ENCODE data around the gene CCDC32. TPM values are rescaled to one million over a fixed set of nuclear protein-coding genes. Genes with fewer than 3 reads are reported as not detected.

The CCDC32 gene
- total and polyA plus RNA-seq, 2 of the 8 experiments (the other 6 are each of a cell fraction or from before 2014, with no cell fraction given), result 8.9 to 12.1 TPM

- TF ChIP-seq, protein P1, sequence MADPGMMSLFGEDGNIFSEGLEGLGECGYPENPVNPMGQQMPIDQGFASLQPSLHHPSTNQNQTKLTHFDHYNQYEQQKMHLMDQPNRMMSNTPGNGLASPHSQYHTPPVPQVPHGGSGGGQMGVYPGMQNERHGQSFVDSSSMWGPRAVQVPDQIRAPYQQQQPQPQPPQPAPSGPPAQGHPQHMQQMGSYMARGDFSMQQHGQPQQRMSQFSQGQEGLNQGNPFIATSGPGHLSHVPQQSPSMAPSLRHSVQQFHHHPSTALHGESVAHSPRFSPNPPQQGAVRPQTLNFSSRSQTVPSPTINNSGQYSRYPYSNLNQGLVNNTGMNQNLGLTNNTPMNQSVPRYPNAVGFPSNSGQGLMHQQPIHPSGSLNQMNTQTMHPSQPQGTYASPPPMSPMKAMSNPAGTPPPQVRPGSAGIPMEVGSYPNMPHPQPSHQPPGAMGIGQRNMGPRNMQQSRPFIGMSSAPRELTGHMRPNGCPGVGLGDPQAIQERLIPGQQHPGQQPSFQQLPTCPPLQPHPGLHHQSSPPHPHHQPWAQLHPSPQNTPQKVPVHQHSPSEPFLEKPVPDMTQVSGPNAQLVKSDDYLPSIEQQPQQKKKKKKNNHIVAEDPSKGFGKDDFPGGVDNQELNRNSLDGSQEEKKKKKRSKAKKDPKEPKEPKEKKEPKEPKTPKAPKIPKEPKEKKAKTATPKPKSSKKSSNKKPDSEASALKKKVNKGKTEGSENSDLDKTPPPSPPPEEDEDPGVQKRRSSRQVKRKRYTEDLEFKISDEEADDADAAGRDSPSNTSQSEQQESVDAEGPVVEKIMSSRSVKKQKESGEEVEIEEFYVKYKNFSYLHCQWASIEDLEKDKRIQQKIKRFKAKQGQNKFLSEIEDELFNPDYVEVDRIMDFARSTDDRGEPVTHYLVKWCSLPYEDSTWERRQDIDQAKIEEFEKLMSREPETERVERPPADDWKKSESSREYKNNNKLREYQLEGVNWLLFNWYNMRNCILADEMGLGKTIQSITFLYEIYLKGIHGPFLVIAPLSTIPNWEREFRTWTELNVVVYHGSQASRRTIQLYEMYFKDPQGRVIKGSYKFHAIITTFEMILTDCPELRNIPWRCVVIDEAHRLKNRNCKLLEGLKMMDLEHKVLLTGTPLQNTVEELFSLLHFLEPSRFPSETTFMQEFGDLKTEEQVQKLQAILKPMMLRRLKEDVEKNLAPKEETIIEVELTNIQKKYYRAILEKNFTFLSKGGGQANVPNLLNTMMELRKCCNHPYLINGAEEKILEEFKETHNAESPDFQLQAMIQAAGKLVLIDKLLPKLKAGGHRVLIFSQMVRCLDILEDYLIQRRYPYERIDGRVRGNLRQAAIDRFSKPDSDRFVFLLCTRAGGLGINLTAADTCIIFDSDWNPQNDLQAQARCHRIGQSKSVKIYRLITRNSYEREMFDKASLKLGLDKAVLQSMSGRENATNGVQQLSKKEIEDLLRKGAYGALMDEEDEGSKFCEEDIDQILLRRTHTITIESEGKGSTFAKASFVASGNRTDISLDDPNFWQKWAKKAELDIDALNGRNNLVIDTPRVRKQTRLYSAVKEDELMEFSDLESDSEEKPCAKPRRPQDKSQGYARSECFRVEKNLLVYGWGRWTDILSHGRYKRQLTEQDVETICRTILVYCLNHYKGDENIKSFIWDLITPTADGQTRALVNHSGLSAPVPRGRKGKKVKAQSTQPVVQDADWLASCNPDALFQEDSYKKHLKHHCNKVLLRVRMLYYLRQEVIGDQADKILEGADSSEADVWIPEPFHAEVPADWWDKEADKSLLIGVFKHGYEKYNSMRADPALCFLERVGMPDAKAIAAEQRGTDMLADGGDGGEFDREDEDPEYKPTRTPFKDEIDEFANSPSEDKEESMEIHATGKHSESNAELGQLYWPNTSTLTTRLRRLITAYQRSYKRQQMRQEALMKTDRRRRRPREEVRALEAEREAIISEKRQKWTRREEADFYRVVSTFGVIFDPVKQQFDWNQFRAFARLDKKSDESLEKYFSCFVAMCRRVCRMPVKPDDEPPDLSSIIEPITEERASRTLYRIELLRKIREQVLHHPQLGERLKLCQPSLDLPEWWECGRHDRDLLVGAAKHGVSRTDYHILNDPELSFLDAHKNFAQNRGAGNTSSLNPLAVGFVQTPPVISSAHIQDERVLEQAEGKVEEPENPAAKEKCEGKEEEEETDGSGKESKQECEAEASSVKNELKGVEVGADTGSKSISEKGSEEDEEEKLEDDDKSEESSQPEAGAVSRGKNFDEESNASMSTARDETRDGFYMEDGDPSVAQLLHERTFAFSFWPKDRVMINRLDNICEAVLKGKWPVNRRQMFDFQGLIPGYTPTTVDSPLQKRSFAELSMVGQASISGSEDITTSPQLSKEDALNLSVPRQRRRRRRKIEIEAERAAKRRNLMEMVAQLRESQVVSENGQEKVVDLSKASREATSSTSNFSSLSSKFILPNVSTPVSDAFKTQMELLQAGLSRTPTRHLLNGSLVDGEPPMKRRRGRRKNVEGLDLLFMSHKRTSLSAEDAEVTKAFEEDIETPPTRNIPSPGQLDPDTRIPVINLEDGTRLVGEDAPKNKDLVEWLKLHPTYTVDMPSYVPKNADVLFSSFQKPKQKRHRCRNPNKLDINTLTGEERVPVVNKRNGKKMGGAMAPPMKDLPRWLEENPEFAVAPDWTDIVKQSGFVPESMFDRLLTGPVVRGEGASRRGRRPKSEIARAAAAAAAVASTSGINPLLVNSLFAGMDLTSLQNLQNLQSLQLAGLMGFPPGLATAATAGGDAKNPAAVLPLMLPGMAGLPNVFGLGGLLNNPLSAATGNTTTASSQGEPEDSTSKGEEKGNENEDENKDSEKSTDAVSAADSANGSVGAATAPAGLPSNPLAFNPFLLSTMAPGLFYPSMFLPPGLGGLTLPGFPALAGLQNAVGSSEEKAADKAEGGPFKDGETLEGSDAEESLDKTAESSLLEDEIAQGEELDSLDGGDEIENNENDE (IDR thresholded peaks at IDR 0.05; ENCODE audit: insufficient replicate concordance, low read length), result no peak
- TF ChIP-seq YY1 (IDR thresholded peaks at IDR 0.05; ENCODE audit: low read depth, low read length) (no peak), KDM1A (IDR thresholded peaks at IDR 0.05; ENCODE audit: borderline replicate concordance, low read length) (no peak), CHD2 (IDR thresholded peaks at IDR 0.05; ENCODE audit: low read length) (no peak), EZH2 (IDR thresholded peaks at IDR 0.05; ENCODE audit: low read depth, low read length, severe bottlenecking) (no peak), TAF1 (IDR thresholded peaks at IDR 0.05; ENCODE audit: low read depth, low read length) (no peak), SAP30 (IDR thresholded peaks at IDR 0.05; ENCODE audit: insufficient read depth, insufficient replicate concordance, low read length) (peak; percentile 41), CREB1 (IDR thresholded peaks at IDR 0.05) (0 out of 2 replicates have a peak, but pooled peaks have one; percentile 17), SP1 (IDR thresholded peaks at IDR 0.05; ENCODE audit: low read depth, low read length) (no peak), BACH1 (IDR thresholded peaks at IDR 0.05; ENCODE audit: low read length) (no peak), RFX5 (IDR thresholded peaks at IDR 0.05; ENCODE audit: borderline replicate concordance, low read depth, low read length) (no peak), SIRT6 (IDR thresholded peaks at IDR 0.05; ENCODE audit: low read length) (no peak), NANOG (IDR thresholded peaks at IDR 0.05; ENCODE audit: insufficient read depth, low read depth, low read length, poor library complexity, severe bottlenecking) (no peak)
These were observed 53.8 kb downstream of the CCDC32 start (continued) for GRCh38 chr15:40511093-40511471.
